ENCODE results near the gene CAPN9.
"Not testable (repeated sequence)": the region's sequence is repeated elsewhere in the genome, so short reads cannot be mapped to it uniquely, and the experiment has no call there.

CAPN9 gene

DNA sequence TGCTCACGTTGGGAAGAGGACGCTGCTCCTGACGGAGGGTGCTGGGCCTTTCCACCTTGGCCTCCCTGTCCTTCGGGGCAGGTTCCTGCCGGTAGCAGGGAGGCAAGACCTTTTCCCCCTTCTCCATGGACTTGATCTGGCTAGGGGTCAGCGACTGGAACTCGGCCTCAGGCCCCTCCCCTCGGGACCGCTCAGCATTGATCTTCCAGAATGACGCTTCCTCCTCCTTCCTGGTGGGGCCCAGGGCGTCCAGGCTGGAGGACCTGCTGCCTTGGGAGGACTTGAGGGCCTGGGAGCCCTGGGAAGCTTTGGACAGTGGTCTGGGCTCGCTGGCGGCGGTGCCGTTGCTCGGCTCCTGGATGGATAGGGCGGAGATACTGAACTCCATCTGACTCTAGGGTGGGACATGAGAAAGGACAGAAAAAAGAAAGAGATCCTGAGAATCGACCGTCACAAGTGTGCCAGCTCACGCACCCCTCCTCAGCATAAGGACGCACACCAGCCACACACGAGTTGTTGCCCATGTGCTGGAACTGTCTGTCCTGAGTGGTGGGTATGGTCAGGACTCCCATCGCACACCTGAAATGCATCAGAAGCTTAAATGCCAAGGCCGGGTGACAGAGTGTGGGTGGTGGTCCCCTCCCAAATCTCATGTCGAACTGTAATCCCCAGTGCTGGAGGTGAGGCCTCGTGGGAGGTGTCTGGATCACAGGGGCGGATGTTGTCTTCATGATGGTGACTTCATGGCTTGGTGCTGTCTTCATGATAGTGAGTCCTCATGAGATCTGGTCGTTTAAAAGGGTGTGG, 96.5 kb downstream of the CAPN9 start:
- H3K4me1 ChIP-seq (ENCODE audit: control insufficient read depth in 2 of 2, insufficient read depth in 2 of 2, low read length in 2 of 2) = no peaks in the 10 kb centered on the region
- peaks cover 6 to 15% of the 10 kb centered on the region in 2 donors for H3K36me3 ChIP-seq (ENCODE audit: control insufficient read depth in 2 of 2, insufficient read depth in 2 of 2, low read length in 2 of 2)
- H3K9ac ChIP-seq (ENCODE audit: low read depth in 1 of 2, low read length in 2 of 2) = no peak overlapping the region
- no peak overlapping the region for H3K4me3 ChIP-seq (ENCODE audit: low read length in 2 of 2)
- no peaks in the 10 kb centered on the region for H3K27me3 ChIP-seq (ENCODE audit: control insufficient read depth in 2 of 2, insufficient read depth in 2 of 2, low read length in 2 of 2)
- no peak overlapping the region for H3K27ac ChIP-seq (ENCODE audit: low read depth in 2 of 2, low read length in 2 of 2)
- no peaks in the 10 kb centered on the region for H3K9me3 ChIP-seq (ENCODE audit: control insufficient read depth in 2 of 2, low read length in 2 of 2)

DNA sequence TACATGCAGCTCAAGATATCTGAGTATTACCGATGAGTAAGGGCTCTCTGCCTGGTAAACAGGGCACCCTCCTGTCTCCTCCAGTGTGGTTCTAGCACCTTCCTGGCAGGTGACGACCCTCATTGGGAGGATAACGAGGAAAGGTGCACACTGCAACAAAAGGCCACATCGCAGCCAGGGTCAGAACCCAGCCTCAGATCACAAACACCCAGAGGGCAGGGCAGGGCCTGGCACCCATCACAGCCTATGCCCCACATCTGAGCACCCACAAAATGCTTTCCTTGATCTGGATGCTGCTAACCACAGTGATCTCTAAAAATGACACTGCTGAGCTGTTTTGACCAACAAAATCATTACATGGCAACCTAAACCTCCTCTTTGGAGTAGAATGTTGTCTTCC, 97.4 kb downstream of the CAPN9 start:
- peaks cover 5 to 15% of the 10 kb centered on the region in 2 donors for H3K36me3 ChIP-seq (ENCODE audit: control insufficient read depth in 2 of 2, insufficient read depth in 2 of 2, low read length in 2 of 2)

DNA sequence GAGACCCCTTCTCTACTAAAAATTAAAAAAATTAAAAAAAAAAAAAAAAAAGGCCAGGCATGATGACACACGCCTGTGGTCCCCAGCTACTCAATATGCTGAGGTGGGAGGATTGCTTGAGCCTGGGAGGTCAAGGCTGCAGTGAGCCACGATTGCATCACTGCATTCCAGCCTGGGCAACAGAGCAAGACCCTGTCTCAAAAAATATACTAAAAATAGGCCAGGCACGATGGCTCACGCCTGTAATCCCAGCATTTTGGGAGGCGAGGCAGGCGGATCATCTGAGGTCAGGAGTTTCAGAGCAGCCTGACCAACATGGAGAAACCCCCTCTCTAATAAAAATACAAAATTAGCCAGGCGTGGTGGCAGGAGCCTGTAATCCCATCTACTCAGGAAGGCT, 98.0 kb downstream of the CAPN9 start:
- not testable (repeated sequence) for H3K9me3 ChIP-seq (ENCODE audit: control insufficient read depth in 2 of 2, low read length in 2 of 2); H3K27me3 ChIP-seq (ENCODE audit: control insufficient read depth in 2 of 2, insufficient read depth in 2 of 2, low read length in 2 of 2); H3K9ac ChIP-seq (ENCODE audit: low read depth in 1 of 2, low read length in 2 of 2); H3K4me3 ChIP-seq (ENCODE audit: low read length in 2 of 2); H3K27ac ChIP-seq (ENCODE audit: low read depth in 2 of 2, low read length in 2 of 2); H3K4me1 ChIP-seq (ENCODE audit: control insufficient read depth in 2 of 2, insufficient read depth in 2 of 2, low read length in 2 of 2)
- H3K36me3 ChIP-seq (ENCODE audit: control insufficient read depth in 2 of 2, insufficient read depth in 2 of 2, low read length in 2 of 2) = peaks cover 5 to 15% of the 10 kb centered on the region in 2 donors

More for the DNA sequence above, 97.4 kb downstream of the CAPN9 start:
- no peak overlapping the region for H3K27ac ChIP-seq (ENCODE audit: low read depth in 2 of 2, low read length in 2 of 2)
- H3K4me1 ChIP-seq (ENCODE audit: control insufficient read depth in 2 of 2, insufficient read depth in 2 of 2, low read length in 2 of 2) = no peaks in the 10 kb centered on the region
- no peaks in the 10 kb centered on the region for H3K27me3 ChIP-seq (ENCODE audit: control insufficient read depth in 2 of 2, insufficient read depth in 2 of 2, low read length in 2 of 2)
- no peak overlapping the region for H3K4me3 ChIP-seq (ENCODE audit: low read length in 2 of 2)
- H3K9me3 ChIP-seq (ENCODE audit: control insufficient read depth in 2 of 2, low read length in 2 of 2) = no peaks in the 10 kb centered on the region
- H3K9ac ChIP-seq (ENCODE audit: low read depth in 1 of 2, low read length in 2 of 2) = no peak overlapping the region

DNA sequence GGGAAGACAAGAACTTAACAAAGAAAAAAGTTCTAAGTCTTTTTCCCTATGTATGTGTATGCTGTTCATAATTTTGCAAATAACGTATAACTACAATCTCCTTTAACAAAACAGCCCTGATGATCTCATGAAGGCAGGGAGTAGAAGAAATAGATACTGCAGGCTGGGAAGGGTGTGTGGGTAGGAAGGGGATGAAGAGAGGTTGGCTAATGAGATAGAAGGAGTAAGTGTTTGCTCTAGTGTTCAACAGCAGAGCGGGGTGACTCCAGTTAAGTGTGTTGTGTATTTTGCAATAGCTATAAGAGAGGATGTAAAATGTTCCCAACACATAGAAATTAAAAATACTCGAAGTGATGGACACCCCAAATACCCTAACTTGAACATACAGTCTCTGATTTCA, 101.0 kb downstream of the CAPN9 start:
- no peak overlapping the region for H3K27ac ChIP-seq (ENCODE audit: low read depth in 2 of 2, low read length in 2 of 2)
- no peaks in the 10 kb centered on the region for H3K4me1 ChIP-seq (ENCODE audit: control insufficient read depth in 2 of 2, insufficient read depth in 2 of 2, low read length in 2 of 2)
- H3K9me3 ChIP-seq (ENCODE audit: control insufficient read depth in 2 of 2, low read length in 2 of 2) = no peaks in the 10 kb centered on the region

DNA sequence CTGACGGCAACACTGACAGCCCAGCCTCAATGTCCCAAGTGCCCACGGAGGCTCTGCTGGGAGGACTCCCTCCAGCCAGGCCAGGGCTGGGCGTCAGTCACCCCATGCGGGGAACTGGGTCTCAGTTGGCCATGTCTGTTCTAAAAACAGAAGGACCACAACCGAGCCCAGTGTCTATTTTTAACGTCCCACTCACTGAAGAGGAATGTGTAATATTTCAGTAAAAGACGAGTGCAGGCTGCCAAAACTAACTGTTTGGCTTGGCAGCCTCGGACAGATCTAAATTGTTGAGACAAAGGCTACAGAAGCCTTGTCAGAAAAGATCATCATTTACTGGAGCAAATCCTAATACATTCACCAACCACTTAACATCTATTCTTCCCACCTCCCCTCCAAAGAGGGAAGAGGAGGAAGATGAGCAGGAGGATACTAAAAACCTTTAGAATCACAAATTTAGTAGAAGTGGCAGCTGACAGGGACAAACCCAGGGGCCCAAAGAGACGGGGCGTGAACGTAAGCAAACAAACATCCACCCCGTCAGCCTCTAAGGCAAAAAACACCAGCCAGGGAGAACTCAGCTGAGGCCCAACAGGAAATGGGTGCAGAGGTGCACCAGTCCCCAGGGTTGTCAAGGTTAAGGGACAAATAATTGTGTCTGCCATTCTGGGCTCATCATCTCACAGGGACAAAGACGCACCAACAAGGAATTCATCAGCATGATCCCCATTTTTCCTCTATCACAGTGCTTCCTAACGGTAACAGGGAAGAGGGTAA, 102.5 kb downstream of the CAPN9 start:
- Histone ChIP-seq H3K27ac (ENCODE audit: low read depth in 2 of 2, low read length in 2 of 2) (peak overlapping the region in 1 of 2 donors; percentile 11), H3K9ac (ENCODE audit: low read depth in 1 of 2, low read length in 2 of 2) (no peak overlapping the region), H3K27me3 (ENCODE audit: control insufficient read depth in 2 of 2, insufficient read depth in 2 of 2, low read length in 2 of 2) (no peaks in the 10 kb centered on the region), H3K4me1 (ENCODE audit: control insufficient read depth in 2 of 2, insufficient read depth in 2 of 2, low read length in 2 of 2) (no peaks in the 10 kb centered on the region), H3K9me3 (ENCODE audit: control insufficient read depth in 2 of 2, low read length in 2 of 2) (no peaks in the 10 kb centered on the region), H3K4me3 (ENCODE audit: low read length in 2 of 2) (no peak overlapping the region), H3K36me3 (ENCODE audit: control insufficient read depth in 2 of 2, insufficient read depth in 2 of 2, low read length in 2 of 2) (peaks cover 5 to 8% of the 10 kb centered on the region in 2 donors)

More for the DNA sequence above, 101.0 kb downstream of the CAPN9 start:
- Histone ChIP-seq H3K9ac (ENCODE audit: low read depth in 1 of 2, low read length in 2 of 2) (no peak overlapping the region), H3K36me3 (ENCODE audit: control insufficient read depth in 2 of 2, insufficient read depth in 2 of 2, low read length in 2 of 2) (peaks cover 4 to 7% of the 10 kb centered on the region in 2 donors), H3K27me3 (ENCODE audit: control insufficient read depth in 2 of 2, insufficient read depth in 2 of 2, low read length in 2 of 2) (no peaks in the 10 kb centered on the region), H3K4me3 (ENCODE audit: low read length in 2 of 2) (no peak overlapping the region)

DNA sequence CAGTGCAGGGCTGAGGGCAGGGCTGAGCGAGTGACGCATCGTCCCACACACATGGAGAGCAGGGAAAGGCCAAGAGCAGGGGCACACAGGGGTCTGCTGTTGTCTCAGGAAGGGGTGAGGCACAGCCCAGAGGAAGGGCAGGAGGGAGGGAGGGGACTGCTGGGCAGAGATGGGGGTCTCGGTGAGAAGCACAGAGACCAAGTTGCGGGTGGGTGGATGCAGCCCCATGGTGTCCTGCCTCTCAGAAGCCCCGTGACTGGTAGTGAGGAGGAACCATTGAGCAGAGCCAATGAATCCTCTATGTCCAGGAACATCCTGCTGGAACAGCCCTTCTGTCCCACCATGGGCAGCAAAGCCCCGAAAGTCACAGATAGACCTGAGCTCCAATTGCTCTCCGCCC, 103.4 kb downstream of the CAPN9 start:
- no peak overlapping the region for H3K4me3 ChIP-seq (ENCODE audit: low read length in 2 of 2)
- no peaks in the 10 kb centered on the region for H3K4me1 ChIP-seq (ENCODE audit: control insufficient read depth in 2 of 2, insufficient read depth in 2 of 2, low read length in 2 of 2)
- no peak overlapping the region for H3K9ac ChIP-seq (ENCODE audit: low read depth in 1 of 2, low read length in 2 of 2)
- H3K27ac ChIP-seq (ENCODE audit: low read depth in 2 of 2, low read length in 2 of 2) = no peak overlapping the region
- H3K9me3 ChIP-seq (ENCODE audit: control insufficient read depth in 2 of 2, low read length in 2 of 2) = no peaks in the 10 kb centered on the region
- no peaks in the 10 kb centered on the region for H3K27me3 ChIP-seq (ENCODE audit: control insufficient read depth in 2 of 2, insufficient read depth in 2 of 2, low read length in 2 of 2)
- H3K36me3 ChIP-seq (ENCODE audit: control insufficient read depth in 2 of 2, insufficient read depth in 2 of 2, low read length in 2 of 2) = peaks cover 5 to 8% of the 10 kb centered on the region in 2 donors

DNA sequence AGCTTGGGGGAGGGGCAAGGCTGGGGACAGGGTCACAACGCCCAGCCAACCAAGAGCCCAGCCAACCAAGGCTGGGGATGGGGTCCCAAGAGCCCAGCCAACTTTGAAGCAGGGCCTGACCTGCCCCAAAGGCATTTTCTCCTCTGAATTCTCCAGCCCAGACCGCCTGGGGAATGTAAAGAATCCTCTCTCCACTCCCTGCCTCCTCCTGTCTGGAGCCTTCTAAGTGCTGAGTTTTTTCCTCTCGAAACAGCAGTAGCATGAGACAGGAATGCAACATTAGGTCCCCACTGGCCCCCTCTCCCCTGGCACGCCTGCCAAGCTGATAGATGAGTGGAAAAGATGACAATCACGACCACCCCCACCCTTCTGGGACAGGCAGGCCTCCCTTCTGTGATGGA, 104.1 kb downstream of the CAPN9 start:
- Histone ChIP-seq H3K4me3 (ENCODE audit: low read length in 2 of 2) (no peak overlapping the region), H3K9ac (ENCODE audit: low read depth in 1 of 2, low read length in 2 of 2) (no peak overlapping the region), H3K36me3 (ENCODE audit: control insufficient read depth in 2 of 2, insufficient read depth in 2 of 2, low read length in 2 of 2) (peaks cover 5 to 8% of the 10 kb centered on the region in 2 donors), H3K4me1 (ENCODE audit: control insufficient read depth in 2 of 2, insufficient read depth in 2 of 2, low read length in 2 of 2) (no peaks in the 10 kb centered on the region), H3K9me3 (ENCODE audit: control insufficient read depth in 2 of 2, low read length in 2 of 2) (no peaks in the 10 kb centered on the region), H3K27ac (ENCODE audit: low read depth in 2 of 2, low read length in 2 of 2) (no peak overlapping the region), H3K27me3 (ENCODE audit: control insufficient read depth in 2 of 2, insufficient read depth in 2 of 2, low read length in 2 of 2) (no peaks in the 10 kb centered on the region)
